ENCODE data around the gene HLTF.

- no peak for TF ChIP-seq CTCF (IDR thresholded peaks at IDR 0.05)
- no peak for TF ChIP-seq POLR2A (IDR thresholded peaks at IDR 0.05)
Measured at GRCh38 chr3:148981273-148981672, 105.1 kb downstream of the HLTF start.

Measured in thyroid gland (tissue), 4 donors.